Glutamatergic neuron (in vitro differentiated cells): ENCODE measurements around the gene DMRTC1B. TPM values are rescaled to one million over a fixed set of nuclear protein-coding genes. Genes with fewer than 3 reads are reported as not detected.
"Not testable (repeated sequence)": the region's sequence is repeated elsewhere in the genome, so short reads cannot be mapped to it uniquely, and the experiment has no call there.

Experiments used
- DNase-seq: peaks from one replicate; pipeline ENCODE4 v3.0.0; 2022
- H3K27ac Mint-ChIP-seq: one replicate; pipeline ENCODE4 v1.8.0; 2020; ENCODE audit warnings: mild to moderate bottlenecking, mixed read lengths, inconsistent platforms; ENCODE audit not compliant: unreplicated experiment
- H3K27me3 Mint-ChIP-seq: one replicate; pipeline ENCODE4 v1.8.0; 2020; ENCODE audit warnings: mild to moderate bottlenecking, moderate library complexity, mixed read lengths, inconsistent platforms; ENCODE audit not compliant: unreplicated experiment
- H3K36me3 Mint-ChIP-seq: one replicate; pipeline ENCODE4 v1.8.0; 2020; ENCODE audit warnings: mild to moderate bottlenecking, mixed read lengths, inconsistent platforms; ENCODE audit not compliant: unreplicated experiment
- H3K4me1 Mint-ChIP-seq: one replicate; pipeline ENCODE4 v1.8.0; 2020; ENCODE audit warnings: mild to moderate bottlenecking, low read depth, mixed read lengths, inconsistent platforms; ENCODE audit not compliant: unreplicated experiment
- H3K4me3 Mint-ChIP-seq: one replicate; pipeline ENCODE4 v1.8.0; 2020; ENCODE audit warnings: mild to moderate bottlenecking, mixed read lengths, inconsistent platforms; ENCODE audit not compliant: unreplicated experiment
- H3K9me3 Mint-ChIP-seq: one replicate; pipeline ENCODE4 v1.8.0; 2020; ENCODE audit warnings: mild to moderate bottlenecking, moderate library complexity, mixed read lengths, inconsistent platforms; ENCODE audit not compliant: unreplicated experiment
- total RNA-seq: library from RNA; stranded (reverse); fragmentation: NEBNext Ultra II Directional; extraction: Animal tissue kit (Norgen Biotek cat#: 25700); gene quantifications from one replicate; pipeline ENCODE4 v1.2.1, GENCODE V29; 2021; ENCODE audit not compliant: unreplicated experiment

The DMRTC1B gene
- total RNA-seq, 1 donor from 2014 or later = 1.8 TPM

DNA sequence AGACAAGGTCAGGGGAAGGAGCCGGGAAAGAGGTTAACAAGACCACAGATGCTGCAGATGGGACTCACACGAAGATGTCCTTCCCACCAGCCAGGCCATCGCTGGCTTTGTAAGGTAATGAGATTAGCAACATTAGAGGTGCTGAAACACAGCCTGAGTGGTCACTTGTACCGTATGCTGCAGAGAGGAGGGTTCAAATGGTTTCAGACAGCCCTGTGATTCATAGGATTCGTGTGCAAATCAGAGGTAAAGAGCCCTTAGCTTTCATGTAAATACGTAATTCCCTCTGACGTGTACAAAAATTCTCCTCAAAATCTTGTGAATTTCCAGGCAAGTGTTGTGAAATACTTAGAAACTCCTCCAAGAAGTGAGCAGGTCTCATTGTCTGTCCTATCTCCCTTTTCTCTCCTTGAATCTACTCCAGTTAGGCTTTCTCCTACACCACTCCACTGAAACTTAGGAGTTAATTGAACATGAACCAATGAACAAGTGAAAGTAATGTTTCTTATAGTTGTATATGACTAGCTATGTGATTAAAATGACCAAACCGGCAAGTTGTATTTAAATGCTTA is 6.8 kb downstream of the DMRTC1B start:
- not testable (repeated sequence) for H3K9me3 Mint-ChIP-seq, H3K36me3 Mint-ChIP-seq, H3K27ac Mint-ChIP-seq, H3K4me1 Mint-ChIP-seq, H3K4me3 Mint-ChIP-seq, DNase-seq, H3K27me3 Mint-ChIP-seq

DNA sequence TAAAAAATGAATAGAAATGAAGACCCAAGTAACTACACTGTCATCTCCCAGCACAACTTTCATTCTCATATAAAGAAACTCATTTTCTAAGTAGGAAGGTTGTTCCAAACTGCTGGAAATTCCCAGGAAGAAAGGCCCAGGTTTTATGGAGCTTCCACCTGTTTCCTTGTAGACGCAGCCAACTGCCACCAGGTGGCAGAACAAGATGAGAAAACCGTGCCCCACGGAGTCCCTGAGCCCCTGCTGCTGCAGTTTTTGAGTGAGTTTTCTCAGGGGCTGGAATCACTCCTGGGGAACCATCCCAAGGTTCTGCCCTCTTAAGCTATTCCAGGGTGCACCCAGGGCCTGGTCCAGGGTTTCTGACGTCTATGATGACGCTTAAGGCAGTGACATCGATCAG is 7.3 kb downstream of the DMRTC1B start:
- H3K36me3 Mint-ChIP-seq, H3K4me3 Mint-ChIP-seq, H3K9me3 Mint-ChIP-seq, H3K27ac Mint-ChIP-seq, DNase-seq, H3K4me1 Mint-ChIP-seq, H3K27me3 Mint-ChIP-seq: not testable (repeated sequence)

DNA sequence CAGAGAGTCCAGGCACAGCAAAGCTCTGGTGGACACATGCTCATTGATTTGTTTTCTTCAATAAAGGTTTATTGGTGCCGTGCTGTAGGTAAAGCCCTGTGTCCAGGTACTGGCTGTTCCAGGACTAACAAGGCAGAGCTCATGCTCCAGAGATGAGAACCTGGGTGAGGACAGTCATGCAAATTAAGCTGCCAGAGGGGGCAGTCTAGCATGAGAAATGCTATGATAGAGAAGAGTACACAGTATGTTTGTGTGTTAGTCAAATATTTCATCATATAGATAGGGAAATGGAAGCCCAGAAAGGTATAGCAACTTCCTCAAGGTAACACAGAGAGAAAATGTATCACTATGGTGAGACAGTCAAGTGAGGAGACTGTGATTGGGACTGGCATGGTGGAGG is 11.5 kb downstream of the DMRTC1B start:
- not testable (repeated sequence) for H3K4me1 Mint-ChIP-seq, DNase-seq, H3K36me3 Mint-ChIP-seq, H3K27ac Mint-ChIP-seq, H3K4me3 Mint-ChIP-seq, H3K27me3 Mint-ChIP-seq, H3K9me3 Mint-ChIP-seq

DNA sequence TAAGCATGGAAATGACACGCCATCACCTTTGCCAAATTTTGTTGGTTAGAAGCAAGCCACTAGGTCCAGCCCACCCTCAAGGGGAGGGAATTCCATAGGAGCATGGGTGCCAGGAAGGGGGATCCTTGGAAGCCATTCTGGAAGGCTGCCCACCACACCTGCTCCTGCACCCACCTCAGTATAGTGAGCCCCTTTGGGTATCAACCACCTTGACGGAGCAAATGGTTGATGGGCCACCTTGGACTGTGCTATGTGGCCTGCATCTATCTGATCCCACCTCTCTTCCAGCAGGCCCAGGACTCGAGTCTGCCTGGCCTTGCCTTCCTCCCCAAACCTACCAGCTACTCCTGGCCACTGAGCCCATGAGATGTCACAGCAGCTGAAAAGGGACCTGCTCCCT is 13.7 kb downstream of the DMRTC1B start:
- not testable (repeated sequence) for H3K27me3 Mint-ChIP-seq, H3K27ac Mint-ChIP-seq, H3K36me3 Mint-ChIP-seq, H3K4me1 Mint-ChIP-seq, DNase-seq, H3K4me3 Mint-ChIP-seq, H3K9me3 Mint-ChIP-seq

DNA sequence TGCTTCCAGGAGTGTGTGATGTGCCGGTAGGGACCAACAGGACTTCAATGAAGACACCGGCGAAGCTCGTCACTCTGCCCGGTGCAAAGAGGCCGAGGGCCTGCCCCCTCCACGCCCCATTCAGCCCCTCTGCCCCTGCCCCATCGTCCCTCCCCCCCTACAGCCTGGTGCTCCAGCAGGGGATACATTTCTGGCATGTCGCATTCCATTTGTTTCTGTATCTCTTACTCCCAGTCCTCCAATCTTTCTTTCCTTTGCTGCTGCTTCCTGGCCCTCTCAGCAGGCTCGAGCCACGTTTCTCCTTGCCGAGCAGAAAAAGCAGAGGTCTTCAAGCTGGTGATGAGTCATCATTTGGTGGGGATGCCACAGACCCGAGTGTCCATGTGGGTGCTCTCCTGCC is 31.4 kb downstream of the DMRTC1B start, which contains the start of gene FAM236D:
FAM236D (minus strand) TSS at position 101 of the 400 bp plus-strand sequence; CDS start at position 1, 100 bp downstream.
- H3K27me3 Mint-ChIP-seq, H3K4me3 Mint-ChIP-seq, H3K27ac Mint-ChIP-seq, DNase-seq, H3K9me3 Mint-ChIP-seq, H3K4me1 Mint-ChIP-seq, H3K36me3 Mint-ChIP-seq: not testable (repeated sequence)

DNA sequence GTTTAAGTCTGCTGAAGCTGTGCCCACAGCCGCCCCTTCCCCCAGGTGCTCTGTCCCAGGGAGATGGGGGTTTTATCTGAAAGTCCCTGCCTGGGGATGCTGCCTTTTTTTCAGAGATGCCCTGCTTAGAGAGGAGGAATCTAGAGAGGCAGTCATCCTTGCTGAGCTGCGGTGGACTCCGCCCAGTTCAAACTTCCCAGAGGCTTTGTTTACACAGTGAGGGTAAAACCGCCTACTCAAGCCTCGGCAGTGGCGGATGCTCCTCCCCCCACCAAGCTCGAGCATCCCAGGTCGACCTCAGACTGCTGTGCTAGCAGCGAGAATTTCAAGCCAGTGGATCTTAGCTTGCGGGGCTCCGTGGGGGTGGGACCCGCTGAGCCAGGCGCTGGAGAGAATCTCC is 54.0 kb downstream of the DMRTC1B start:
- H3K9me3 Mint-ChIP-seq, H3K4me3 Mint-ChIP-seq, H3K27me3 Mint-ChIP-seq, H3K27ac Mint-ChIP-seq, H3K4me1 Mint-ChIP-seq, DNase-seq, H3K36me3 Mint-ChIP-seq: not testable (repeated sequence)

DNA sequence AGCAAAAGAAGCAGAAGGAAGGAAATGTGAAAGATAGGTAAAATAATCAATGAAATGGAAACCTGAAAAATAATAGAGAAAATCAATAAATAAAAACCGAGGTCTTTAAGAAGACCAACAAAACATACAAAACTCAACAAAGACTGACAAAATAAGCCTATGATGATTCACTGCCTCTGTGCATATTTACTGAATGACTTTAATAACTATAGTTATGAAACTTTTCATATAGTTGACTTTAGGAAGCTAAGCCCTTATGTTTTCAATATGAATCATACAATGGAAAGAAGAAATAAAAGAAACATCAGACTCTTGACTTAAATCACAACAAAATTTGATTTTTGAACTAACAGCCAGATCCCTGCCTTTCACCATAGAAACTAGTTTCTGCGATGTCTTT is 60.8 kb downstream of the DMRTC1B start:
- DNase-seq, H3K36me3 Mint-ChIP-seq, H3K4me3 Mint-ChIP-seq, H3K27ac Mint-ChIP-seq, H3K4me1 Mint-ChIP-seq, H3K9me3 Mint-ChIP-seq, H3K27me3 Mint-ChIP-seq: not testable (repeated sequence)

DNA sequence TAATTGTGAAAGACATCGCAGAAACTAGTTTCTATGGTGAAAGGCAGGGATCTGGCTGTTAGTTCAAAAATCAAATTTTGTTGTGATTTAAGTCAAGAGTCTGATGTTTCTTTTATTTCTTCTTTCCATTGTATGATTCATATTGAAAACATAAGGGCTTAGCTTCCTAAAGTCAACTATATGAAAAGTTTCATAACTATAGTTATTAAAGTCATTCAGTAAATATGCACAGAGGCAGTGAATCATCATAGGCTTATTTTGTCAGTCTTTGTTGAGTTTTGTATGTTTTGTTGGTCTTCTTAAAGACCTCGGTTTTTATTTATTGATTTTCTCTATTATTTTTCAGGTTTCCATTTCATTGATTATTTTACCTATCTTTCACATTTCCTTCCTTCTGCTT is 106.2 kb downstream of the DMRTC1B start:
- not testable (repeated sequence) for H3K4me3 Mint-ChIP-seq, H3K27ac Mint-ChIP-seq, DNase-seq, H3K9me3 Mint-ChIP-seq, H3K36me3 Mint-ChIP-seq, H3K4me1 Mint-ChIP-seq, H3K27me3 Mint-ChIP-seq

DNA sequence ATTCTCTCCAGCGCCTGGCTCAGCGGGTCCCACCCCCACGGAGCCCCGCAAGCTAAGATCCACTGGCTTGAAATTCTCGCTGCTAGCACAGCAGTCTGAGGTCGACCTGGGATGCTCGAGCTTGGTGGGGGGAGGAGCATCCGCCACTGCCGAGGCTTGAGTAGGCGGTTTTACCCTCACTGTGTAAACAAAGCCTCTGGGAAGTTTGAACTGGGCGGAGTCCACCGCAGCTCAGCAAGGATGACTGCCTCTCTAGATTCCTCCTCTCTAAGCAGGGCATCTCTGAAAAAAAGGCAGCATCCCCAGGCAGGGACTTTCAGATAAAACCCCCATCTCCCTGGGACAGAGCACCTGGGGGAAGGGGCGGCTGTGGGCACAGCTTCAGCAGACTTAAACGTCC is 113.0 kb downstream of the DMRTC1B start:
- not testable (repeated sequence) for H3K27me3 Mint-ChIP-seq, H3K27ac Mint-ChIP-seq, H3K9me3 Mint-ChIP-seq, H3K4me1 Mint-ChIP-seq, H3K4me3 Mint-ChIP-seq, DNase-seq, H3K36me3 Mint-ChIP-seq

Other genes starting within 250 kb of the DMRTC1B start
- 49.0 TPM for gene HDAC8, start 204.0 kb upstream of the DMRTC1B start, total RNA-seq
- gene PHKA1, start 62.6 kb upstream of the DMRTC1B start, total RNA-seq = 3.1 TPM
- gene FAM236B, start 5.8 kb downstream of the DMRTC1B start, total RNA-seq = not detected
- not detected for gene FAM236D, start 31.3 kb downstream of the DMRTC1B start, total RNA-seq
- not detected for gene FAM236C, start 135.7 kb downstream of the DMRTC1B start, total RNA-seq
- not detected for gene FAM236A, start 161.3 kb downstream of the DMRTC1B start, total RNA-seq
- gene DMRTC1, start 166.9 kb downstream of the DMRTC1B start, total RNA-seq = 1.4 TPM
- gene PABPC1L2B, start 226.0 kb downstream of the DMRTC1B start, total RNA-seq = 1.5 TPM